Measurements from ENCODE around the gene GNLY.

- TF ChIP-seq, protein P1, sequence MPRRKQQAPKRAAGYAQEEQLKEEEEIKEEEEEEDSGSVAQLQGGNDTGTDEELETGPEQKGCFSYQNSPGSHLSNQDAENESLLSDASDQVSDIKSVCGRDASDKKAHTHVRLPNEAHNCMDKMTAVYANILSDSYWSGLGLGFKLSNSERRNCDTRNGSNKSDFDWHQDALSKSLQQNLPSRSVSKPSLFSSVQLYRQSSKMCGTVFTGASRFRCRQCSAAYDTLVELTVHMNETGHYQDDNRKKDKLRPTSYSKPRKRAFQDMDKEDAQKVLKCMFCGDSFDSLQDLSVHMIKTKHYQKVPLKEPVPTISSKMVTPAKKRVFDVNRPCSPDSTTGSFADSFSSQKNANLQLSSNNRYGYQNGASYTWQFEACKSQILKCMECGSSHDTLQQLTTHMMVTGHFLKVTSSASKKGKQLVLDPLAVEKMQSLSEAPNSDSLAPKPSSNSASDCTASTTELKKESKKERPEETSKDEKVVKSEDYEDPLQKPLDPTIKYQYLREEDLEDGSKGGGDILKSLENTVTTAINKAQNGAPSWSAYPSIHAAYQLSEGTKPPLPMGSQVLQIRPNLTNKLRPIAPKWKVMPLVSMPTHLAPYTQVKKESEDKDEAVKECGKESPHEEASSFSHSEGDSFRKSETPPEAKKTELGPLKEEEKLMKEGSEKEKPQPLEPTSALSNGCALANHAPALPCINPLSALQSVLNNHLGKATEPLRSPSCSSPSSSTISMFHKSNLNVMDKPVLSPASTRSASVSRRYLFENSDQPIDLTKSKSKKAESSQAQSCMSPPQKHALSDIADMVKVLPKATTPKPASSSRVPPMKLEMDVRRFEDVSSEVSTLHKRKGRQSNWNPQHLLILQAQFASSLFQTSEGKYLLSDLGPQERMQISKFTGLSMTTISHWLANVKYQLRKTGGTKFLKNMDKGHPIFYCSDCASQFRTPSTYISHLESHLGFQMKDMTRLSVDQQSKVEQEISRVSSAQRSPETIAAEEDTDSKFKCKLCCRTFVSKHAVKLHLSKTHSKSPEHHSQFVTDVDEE (CRISPR knock-in tag; IDR thresholded peaks at IDR 0.05) = no peak
- no peak for TF ChIP-seq ZC3H10 (CRISPR knock-in tag; IDR thresholded peaks at IDR 0.05)
- TF ChIP-seq TCF4 (CRISPR knock-in tag; IDR thresholded peaks at IDR 0.05; ENCODE audit: borderline replicate concordance) = no peak
- no peak for TF ChIP-seq RARB (CRISPR knock-in tag; IDR thresholded peaks at IDR 0.05)
- TF ChIP-seq, protein P2, sequence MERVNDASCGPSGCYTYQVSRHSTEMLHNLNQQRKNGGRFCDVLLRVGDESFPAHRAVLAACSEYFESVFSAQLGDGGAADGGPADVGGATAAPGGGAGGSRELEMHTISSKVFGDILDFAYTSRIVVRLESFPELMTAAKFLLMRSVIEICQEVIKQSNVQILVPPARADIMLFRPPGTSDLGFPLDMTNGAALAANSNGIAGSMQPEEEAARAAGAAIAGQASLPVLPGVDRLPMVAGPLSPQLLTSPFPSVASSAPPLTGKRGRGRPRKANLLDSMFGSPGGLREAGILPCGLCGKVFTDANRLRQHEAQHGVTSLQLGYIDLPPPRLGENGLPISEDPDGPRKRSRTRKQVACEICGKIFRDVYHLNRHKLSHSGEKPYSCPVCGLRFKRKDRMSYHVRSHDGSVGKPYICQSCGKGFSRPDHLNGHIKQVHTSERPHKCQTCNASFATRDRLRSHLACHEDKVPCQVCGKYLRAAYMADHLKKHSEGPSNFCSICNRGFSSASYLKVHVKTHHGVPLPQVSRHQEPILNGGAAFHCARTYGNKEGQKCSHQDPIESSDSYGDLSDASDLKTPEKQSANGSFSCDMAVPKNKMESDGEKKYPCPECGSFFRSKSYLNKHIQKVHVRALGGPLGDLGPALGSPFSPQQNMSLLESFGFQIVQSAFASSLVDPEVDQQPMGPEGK (CRISPR knock-in tag; IDR thresholded peaks at IDR 0.05; ENCODE audit: borderline replicate concordance) = no peak
- no peak for TF ChIP-seq ARNTL (CRISPR knock-in tag; IDR thresholded peaks at IDR 0.05; ENCODE audit: borderline replicate concordance, low read depth)
- TF ChIP-seq, protein P3, sequence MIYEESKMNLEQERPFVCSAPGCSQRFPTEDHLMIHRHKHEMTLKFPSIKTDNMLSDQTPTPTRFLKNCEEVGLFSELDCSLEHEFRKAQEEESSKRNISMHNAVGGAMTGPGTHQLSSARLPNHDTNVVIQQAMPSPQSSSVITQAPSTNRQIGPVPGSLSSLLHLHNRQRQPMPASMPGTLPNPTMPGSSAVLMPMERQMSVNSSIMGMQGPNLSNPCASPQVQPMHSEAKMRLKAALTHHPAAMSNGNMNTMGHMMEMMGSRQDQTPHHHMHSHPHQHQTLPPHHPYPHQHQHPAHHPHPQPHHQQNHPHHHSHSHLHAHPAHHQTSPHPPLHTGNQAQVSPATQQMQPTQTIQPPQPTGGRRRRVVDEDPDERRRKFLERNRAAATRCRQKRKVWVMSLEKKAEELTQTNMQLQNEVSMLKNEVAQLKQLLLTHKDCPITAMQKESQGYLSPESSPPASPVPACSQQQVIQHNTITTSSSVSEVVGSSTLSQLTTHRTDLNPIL (CRISPR knock-in tag; IDR thresholded peaks at IDR 0.05; ENCODE audit: low read depth) = no peak
- no peak for TF ChIP-seq CSDC2 (CRISPR knock-in tag; IDR thresholded peaks at IDR 0.05)
- no peak for TF ChIP-seq SNAI2 (CRISPR knock-in tag; IDR thresholded peaks at IDR 0.05)
- no peak for TF ChIP-seq ZFP3 (CRISPR knock-in tag; IDR thresholded peaks at IDR 0.05)
- TF ChIP-seq OSR1 (CRISPR knock-in tag; IDR thresholded peaks at IDR 0.05) = no peak
- TF ChIP-seq ZNF8 (CRISPR knock-in tag; IDR thresholded peaks at IDR 0.05) = no peak
Measured at GRCh38 chr2:85730686-85731230, 36.6 kb downstream of the GNLY start.

All from SK-N-SH treated with all-trans-retinoic acid at 6 μM for 48 hours (cell line).